Keratinocyte (primary cell): Measurements from ENCODE around the gene CCER1. TPM values are rescaled to one million over a fixed set of nuclear protein-coding genes. Genes with fewer than 3 reads are reported as not detected.

Experiments
- DNase-seq: peaks from one replicate; pipeline ENCODE4 v3.0.0-alpha.2; 2011; ENCODE audit warnings: low read depth, missing footprints, low spot score
- FAIRE-seq: peaks from 2 replicates; lab custom pipeline; 2011; peaks lifted over from hg19 to GRCh38; lab: Jason Lieb, UNC
- H2AFZ ChIP-seq: 2 replicates; pipeline ENCODE4 v1.6.0; 2012; ENCODE audit warnings: low read length, control low read depth, inconsistent platforms; ENCODE audit not compliant: control insufficient read depth
- H3K27ac ChIP-seq: 2 replicates; pipeline ENCODE4 v1.5.1; 2011; ENCODE audit warnings: low read length; ENCODE audit not compliant: control insufficient read depth, insufficient read depth
- H3K27me3 ChIP-seq: 3 replicates; pipeline ENCODE4 v1.6.0; 2011; ENCODE audit warnings: low read length; ENCODE audit not compliant: control insufficient read depth, insufficient read depth; ENCODE audit errors: extremely low read depth
- H3K36me3 ChIP-seq, 2 experiments: 2 replicates in 1 of 2; 3 replicates in 1 of 2; pipeline ENCODE4 v1.5.1; 2011; ENCODE audit warnings: low read length in 2 of 2, mild to moderate bottlenecking in 1 of 2; ENCODE audit not compliant: control insufficient read depth in 2 of 2, insufficient read depth in 2 of 2; ENCODE audit errors: extremely low read depth in 1 of 2
- H3K4me1 ChIP-seq: 3 replicates; pipeline ENCODE4 v1.5.1; 2011; ENCODE audit warnings: low read length; ENCODE audit not compliant: control insufficient read depth, insufficient read depth; ENCODE audit errors: extremely low read depth
- H3K4me2 ChIP-seq: 3 replicates; pipeline ENCODE4 v1.6.0; 2011; ENCODE audit warnings: low read depth, low read length; ENCODE audit not compliant: control insufficient read depth, insufficient read depth; ENCODE audit errors: extremely low read depth
- H3K4me3 ChIP-seq, 3 experiments: fragments of 200-600 bp in 1 of 3; sonication (generic) in 1 of 3; 2 replicates in 2 of 3; 3 replicates in 1 of 3; pipeline ENCODE4 v1.5.1; 2011 to 2016; ENCODE audit warnings: low read length in 3 of 3, mild to moderate bottlenecking in 3 of 3, control low read depth in 2 of 3, inconsistent platforms in 1 of 3, low read depth in 1 of 3, mixed read lengths in 1 of 3, mixed run types in 1 of 3, moderate library complexity in 1 of 3; ENCODE audit not compliant: control insufficient read depth in 2 of 3, insufficient read depth in 2 of 3; ENCODE audit errors: extremely low read depth in 1 of 3
- H3K79me2 ChIP-seq: 2 replicates; pipeline ENCODE4 v1.6.0; 2012; ENCODE audit warnings: low read length; ENCODE audit not compliant: control insufficient read depth, insufficient read depth
- H3K9ac ChIP-seq: 3 replicates; pipeline ENCODE4 v1.6.0; 2011; ENCODE audit warnings: low read length; ENCODE audit not compliant: control insufficient read depth, insufficient read depth; ENCODE audit errors: extremely low read depth
- H3K9me1 ChIP-seq: 3 replicates; pipeline ENCODE4 v1.6.0; 2011; ENCODE audit warnings: low read length; ENCODE audit not compliant: control insufficient read depth, insufficient read depth; ENCODE audit errors: extremely low read depth
- H3K9me3 ChIP-seq: 2 replicates; pipeline ENCODE4 v1.5.1; 2012; ENCODE audit warnings: low read depth, low read length; ENCODE audit not compliant: control insufficient read depth
- H4K20me1 ChIP-seq: 3 replicates; pipeline ENCODE4 v1.6.0; 2011; ENCODE audit warnings: low read length; ENCODE audit not compliant: control insufficient read depth, insufficient read depth; ENCODE audit errors: extremely low read depth
- EZH2 ChIP-seq: IDR thresholded peaks from one replicate; pipeline ENCODE4 v1.6.1; 2012; ENCODE audit warnings: inconsistent platforms, mild to moderate bottlenecking, low read length, moderate library complexity
- dilution Hi-C: fragments of 300-500 bp; cut with MboI; formaldehyde crosslinking; loops from one replicate; pipeline ENCODE4 v1.7.0; 2020; ENCODE audit warnings: low sequenced_read_pairs; ENCODE audit not compliant: extremely low pct_ligation_motif_present
- polyA plus RNA-seq, 5 experiments: library from polyadenylated mRNA; depleted of rRNA in 3 of 5; stranded (reverse) in 3 of 5; stranded (forward) in 1 of 5; unstranded in 1 of 5; fragments of >200 nt; gene quantifications; 1 replicate in 1 of 5; 2 replicates in 3 of 5; 3 replicates in 1 of 5; pipeline versions ENCODE4 v1.2.1 to v1.2.3, GENCODE V29; 2011 to 2012; ENCODE audit warnings: missing spikeins in 2 of 5, low read depth in 1 of 5, low replicate concordance in 1 of 5
- TF ChIP-seq, protein P1 (sequence below), 3 experiments: IDR thresholded peaks in 1 of 3; conservative IDR thresholded peaks in 1 of 3; optimal IDR thresholded peaks in 1 of 3; 2 replicates in 2 of 3; 3 replicates in 1 of 3; pipeline versions ENCODE3 to v1.5.1; 2011; ENCODE audit warnings: low read length in 3 of 3, mild to moderate bottlenecking in 3 of 3, moderate library complexity in 2 of 3, control low read depth in 1 of 3, inconsistent platforms in 1 of 3; ENCODE audit not compliant: insufficient read depth in 2 of 3; ENCODE audit errors: extremely low read depth in 1 of 3

Gene CCER1
- polyA plus RNA-seq, 1 donor (not counting 4 experiments of a cell fraction or from before 2014, with no cell fraction given), result not detected

GRCh38 chr12:90954428-90954827 is 548 bp downstream of the CCER1 start:
- Histone ChIP-seq H3K4me2 (no peak overlapping the region), H2AFZ (no peak overlapping the region), H3K9me3 (no peaks in the 10 kb centered on the region), H3K27ac (no peak overlapping the region), H3K4me3 (no peak overlapping the region), H3K36me3 (no peaks in the 10 kb centered on the region), H3K27me3 (no peaks in the 10 kb centered on the region), H3K9ac (no peak overlapping the region), H3K4me1 (no peaks in the 10 kb centered on the region), H3K79me2 (no peaks in the 10 kb centered on the region), H4K20me1 (no peaks in the 10 kb centered on the region), H3K9me1 (no peaks in the 10 kb centered on the region)
- TF ChIP-seq, protein P1, sequence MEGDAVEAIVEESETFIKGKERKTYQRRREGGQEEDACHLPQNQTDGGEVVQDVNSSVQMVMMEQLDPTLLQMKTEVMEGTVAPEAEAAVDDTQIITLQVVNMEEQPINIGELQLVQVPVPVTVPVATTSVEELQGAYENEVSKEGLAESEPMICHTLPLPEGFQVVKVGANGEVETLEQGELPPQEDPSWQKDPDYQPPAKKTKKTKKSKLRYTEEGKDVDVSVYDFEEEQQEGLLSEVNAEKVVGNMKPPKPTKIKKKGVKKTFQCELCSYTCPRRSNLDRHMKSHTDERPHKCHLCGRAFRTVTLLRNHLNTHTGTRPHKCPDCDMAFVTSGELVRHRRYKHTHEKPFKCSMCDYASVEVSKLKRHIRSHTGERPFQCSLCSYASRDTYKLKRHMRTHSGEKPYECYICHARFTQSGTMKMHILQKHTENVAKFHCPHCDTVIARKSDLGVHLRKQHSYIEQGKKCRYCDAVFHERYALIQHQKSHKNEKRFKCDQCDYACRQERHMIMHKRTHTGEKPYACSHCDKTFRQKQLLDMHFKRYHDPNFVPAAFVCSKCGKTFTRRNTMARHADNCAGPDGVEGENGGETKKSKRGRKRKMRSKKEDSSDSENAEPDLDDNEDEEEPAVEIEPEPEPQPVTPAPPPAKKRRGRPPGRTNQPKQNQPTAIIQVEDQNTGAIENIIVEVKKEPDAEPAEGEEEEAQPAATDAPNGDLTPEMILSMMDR (optimal IDR thresholded peaks at IDR 0.05 in 1 of 3, IDR thresholded peaks at IDR 0.05 in 1 of 3, conservative IDR thresholded peaks at IDR 0.05 in 1 of 3; ENCODE audit: extremely low read depth in 1 of 3, insufficient read depth in 2 of 3, low read length in 3 of 3), result no peak
- TF ChIP-seq EZH2, result no peak
- DNase-seq (no peak), FAIRE-seq (no peak)
- dilution Hi-C loops, result no loop called here

GRCh38 chr12:90953956-90954421 is 987 bp downstream of the CCER1 start:
- no peak for FAIRE-seq
- H3K79me2 ChIP-seq, result no peaks in the 10 kb centered on the region
- H3K9me1 ChIP-seq, result no peaks in the 10 kb centered on the region
- no peak overlapping the region for H3K27ac ChIP-seq
- H2AFZ ChIP-seq, result no peak overlapping the region
- dilution Hi-C loops, result no loop called here
- no peak overlapping the region for H3K4me2 ChIP-seq
- no peaks in the 10 kb centered on the region for H3K4me1 ChIP-seq
- TF ChIP-seq, protein P1 (optimal IDR thresholded peaks at IDR 0.05 in 1 of 3, IDR thresholded peaks at IDR 0.05 in 1 of 3, conservative IDR thresholded peaks at IDR 0.05 in 1 of 3; ENCODE audit: extremely low read depth in 1 of 3, insufficient read depth in 2 of 3, low read length in 3 of 3), result peak; percentile 30 to 43 (median 38)
- TF ChIP-seq EZH2, result no peak
- DNase-seq, result no peak
- no peaks in the 10 kb centered on the region for H3K27me3 ChIP-seq
- no peak overlapping the region for H3K4me3 ChIP-seq
- H4K20me1 ChIP-seq, result no peaks in the 10 kb centered on the region
- no peak overlapping the region for H3K9ac ChIP-seq
- H3K9me3 ChIP-seq, result no peaks in the 10 kb centered on the region
- no peaks in the 10 kb centered on the region for H3K36me3 ChIP-seq
